Osteoblast (primary cell): Measurements from ENCODE around the gene ACTL7B. TPM values are rescaled to one million over a fixed set of nuclear protein-coding genes. Genes with fewer than 3 reads are reported as not detected.

Experiments
- DNase-seq: peaks from one replicate; pipeline ENCODE4 v3.0.0; 2011; ENCODE audit warnings: low spot score, mixed read lengths; ENCODE audit not compliant: insufficient read length; ENCODE audit errors: missing footprints
- H2AFZ ChIP-seq: 2 replicates; pipeline ENCODE4 v1.6.0; 2011; ENCODE audit warnings: mild to moderate bottlenecking, low read length
- H3K27ac ChIP-seq: 2 replicates; pipeline ENCODE4 v1.5.1; 2011; ENCODE audit warnings: mild to moderate bottlenecking, low read depth, low read length, moderate library complexity
- H3K27me3 ChIP-seq: 2 replicates; pipeline ENCODE4 v1.6.0; 2012; ENCODE audit warnings: mild to moderate bottlenecking, control low read depth, inconsistent platforms, low read length, moderate library complexity; ENCODE audit not compliant: insufficient read depth
- H3K36me3 ChIP-seq: 2 replicates; pipeline ENCODE4 v1.5.1; 2011; ENCODE audit warnings: mild to moderate bottlenecking, low read length, control low read depth, moderate library complexity; ENCODE audit not compliant: insufficient read depth
- H3K4me1 ChIP-seq: 2 replicates; pipeline ENCODE4 v1.5.1; 2011; ENCODE audit warnings: mild to moderate bottlenecking, low read length, control low read depth, moderate library complexity; ENCODE audit not compliant: insufficient read depth
- H3K4me2 ChIP-seq: 2 replicates; pipeline ENCODE4 v1.6.0; 2011; ENCODE audit warnings: mild to moderate bottlenecking, low read length; ENCODE audit not compliant: insufficient read depth
- H3K4me3 ChIP-seq: fragments of 200-600 bp; sonication (generic); 3 replicates; pipeline ENCODE4 v1.5.1; 2012; ENCODE audit warnings: mild to moderate bottlenecking, low read length, inconsistent platforms; ENCODE audit not compliant: insufficient read depth
- H3K79me2 ChIP-seq: 2 replicates; pipeline ENCODE4 v1.6.0; 2012; ENCODE audit warnings: mild to moderate bottlenecking, low read length, control low read depth, inconsistent platforms; ENCODE audit not compliant: insufficient read depth
- H3K9me3 ChIP-seq: 2 replicates; pipeline ENCODE4 v1.5.1; 2011; ENCODE audit warnings: low read depth, low read length, control low read depth
- H4K20me1 ChIP-seq: 2 replicates; pipeline ENCODE4 v1.6.0; 2012; ENCODE audit warnings: mild to moderate bottlenecking, low read length, control low read depth; ENCODE audit not compliant: insufficient read depth
- total RNA-seq: library from RNA; depleted of rRNA; stranded (reverse); fragments of >200 nt; gene quantifications from 2 replicates; pipeline ENCODE4 v1.2.3, GENCODE V29; 2012
- TF ChIP-seq, protein P1 (sequence below): IDR thresholded peaks from 2 replicates; pipeline ENCODE4 v1.5.1; 2011; ENCODE audit warnings: mild to moderate bottlenecking, low read depth, low read length, moderate library complexity; ENCODE audit errors: extremely low read depth

The ACTL7B gene
- total RNA-seq, 1 donor, result not detected

DNA sequence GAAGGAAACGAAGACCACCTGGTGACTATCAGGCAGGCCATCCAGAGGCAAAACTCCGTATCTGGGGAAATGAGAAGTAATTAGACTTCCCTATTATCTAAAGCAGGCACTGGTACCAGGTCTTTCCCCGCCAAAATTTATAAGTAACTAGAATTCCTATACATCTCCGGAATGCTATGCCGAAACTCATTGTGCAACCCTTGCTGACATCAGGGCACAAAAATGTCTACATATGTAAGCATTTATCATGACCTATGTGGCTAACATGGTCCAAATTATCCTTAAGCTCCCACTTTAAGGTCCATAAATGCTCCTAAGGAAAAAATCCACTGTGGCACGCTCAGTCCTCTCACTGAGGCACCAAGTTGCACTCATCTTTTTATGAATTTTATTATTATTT lies 17.8 kb downstream of the ACTL7B start:
- Histone ChIP-seq H3K9me3 (no peaks in the 10 kb centered on the region), H3K4me1 (no peaks in the 10 kb centered on the region), H4K20me1 (no peaks in the 10 kb centered on the region), H3K36me3 (no peaks in the 10 kb centered on the region), H3K4me2 (no peak overlapping the region), H3K27ac (no peak overlapping the region), H3K79me2 (no peaks in the 10 kb centered on the region), H3K27me3 (peaks cover 6% of the 10 kb centered on the region), H2AFZ (no peak overlapping the region), H3K4me3 (no peak overlapping the region)
- DNase-seq, result no peak
- TF ChIP-seq, protein P1, sequence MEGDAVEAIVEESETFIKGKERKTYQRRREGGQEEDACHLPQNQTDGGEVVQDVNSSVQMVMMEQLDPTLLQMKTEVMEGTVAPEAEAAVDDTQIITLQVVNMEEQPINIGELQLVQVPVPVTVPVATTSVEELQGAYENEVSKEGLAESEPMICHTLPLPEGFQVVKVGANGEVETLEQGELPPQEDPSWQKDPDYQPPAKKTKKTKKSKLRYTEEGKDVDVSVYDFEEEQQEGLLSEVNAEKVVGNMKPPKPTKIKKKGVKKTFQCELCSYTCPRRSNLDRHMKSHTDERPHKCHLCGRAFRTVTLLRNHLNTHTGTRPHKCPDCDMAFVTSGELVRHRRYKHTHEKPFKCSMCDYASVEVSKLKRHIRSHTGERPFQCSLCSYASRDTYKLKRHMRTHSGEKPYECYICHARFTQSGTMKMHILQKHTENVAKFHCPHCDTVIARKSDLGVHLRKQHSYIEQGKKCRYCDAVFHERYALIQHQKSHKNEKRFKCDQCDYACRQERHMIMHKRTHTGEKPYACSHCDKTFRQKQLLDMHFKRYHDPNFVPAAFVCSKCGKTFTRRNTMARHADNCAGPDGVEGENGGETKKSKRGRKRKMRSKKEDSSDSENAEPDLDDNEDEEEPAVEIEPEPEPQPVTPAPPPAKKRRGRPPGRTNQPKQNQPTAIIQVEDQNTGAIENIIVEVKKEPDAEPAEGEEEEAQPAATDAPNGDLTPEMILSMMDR, result no peak

GRCh38 chr9:108837530-108837929 lies 18.3 kb downstream of the ACTL7B start:
- Histone ChIP-seq H3K27ac (no peak overlapping the region), H3K4me1 (no peaks in the 10 kb centered on the region), H3K79me2 (no peaks in the 10 kb centered on the region), H3K4me2 (no peak overlapping the region), H4K20me1 (no peaks in the 10 kb centered on the region), H2AFZ (no peak overlapping the region), H3K27me3 (peaks cover 5% of the 10 kb centered on the region), H3K36me3 (no peaks in the 10 kb centered on the region), H3K9me3 (no peaks in the 10 kb centered on the region), H3K4me3 (no peak overlapping the region)
- no peak for DNase-seq
- TF ChIP-seq, protein P1, result no peak

- no peaks in the 10 kb centered on the region for H3K9me3 ChIP-seq
- no peaks in the 10 kb centered on the region for H3K79me2 ChIP-seq
- H3K4me3 ChIP-seq, result no peak overlapping the region
- no peak for DNase-seq
- no peaks in the 10 kb centered on the region for H3K27me3 ChIP-seq
- TF ChIP-seq, protein P1, result no peak
- H2AFZ ChIP-seq, result no peak overlapping the region
- H3K4me2 ChIP-seq, result no peak overlapping the region
- H3K4me1 ChIP-seq, result peaks cover 2% of the 10 kb centered on the region
- no peak overlapping the region for H3K27ac ChIP-seq
- H3K36me3 ChIP-seq, result no peaks in the 10 kb centered on the region
- no peaks in the 10 kb centered on the region for H4K20me1 ChIP-seq
Observed at GRCh38 chr9:108836781-108837180, 19.0 kb downstream of the ACTL7B start.

DNA sequence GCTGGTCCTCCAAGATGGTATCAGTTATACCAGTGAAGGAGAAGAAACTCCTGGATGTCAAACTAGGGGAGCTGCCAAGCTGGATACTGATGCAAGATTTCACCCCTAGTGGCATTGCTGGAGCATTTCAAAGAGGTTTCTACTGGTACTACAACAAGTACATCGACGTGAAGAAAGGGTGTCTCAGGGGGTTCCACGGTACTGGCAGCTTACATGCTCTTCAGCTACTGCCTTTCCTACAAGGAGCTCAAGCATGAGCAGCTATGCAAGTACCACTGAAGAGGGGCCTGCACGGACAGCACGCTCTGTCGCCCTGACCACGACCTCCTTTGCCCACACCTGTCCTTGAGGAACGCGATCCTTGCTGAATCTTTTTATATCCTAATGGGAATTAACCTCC lies 19.5 kb downstream of the ACTL7B start:
- Histone ChIP-seq H3K79me2 (no peaks in the 10 kb centered on the region), H4K20me1 (no peaks in the 10 kb centered on the region), H3K4me1 (peaks cover 4% of the 10 kb centered on the region), H2AFZ (no peak overlapping the region), H3K4me2 (no peak overlapping the region), H3K9me3 (no peaks in the 10 kb centered on the region), H3K27me3 (no peaks in the 10 kb centered on the region), H3K27ac (no peak overlapping the region), H3K36me3 (no peaks in the 10 kb centered on the region), H3K4me3 (no peak overlapping the region)
- DNase-seq, result no peak
- TF ChIP-seq, protein P1, result no peak
